GM23338 (cell line): ENCODE measurements around the gene SBK3. TPM values are rescaled to one million over a fixed set of nuclear protein-coding genes. Genes with fewer than 3 reads are reported as not detected.

Source experiments
- ATAC-seq: fragments of 200-7000 bp; cut with Tn5 transposase; 3 replicates; pipeline ENCODE4 v1.9.1; 2020
- DNase-seq: peaks from one replicate; pipeline ENCODE4 v3.0.0-alpha.2; 2015; ENCODE audit warnings: low spot score
- H2AFZ ChIP-seq: fragments of 200-600 bp; sonication (generic); 2 replicates; pipeline ENCODE4 v1.8.0; 2016; ENCODE audit warnings: antibody characterized with exemption, mild to moderate bottlenecking, moderate library complexity
- H3F3A ChIP-seq: fragments of 200-600 bp; sonication (generic); replicated peaks from 2 replicates; pipeline ENCODE4 v1.8.0; 2017; ENCODE audit warnings: antibody characterized with exemption, mixed run types, low read depth
- H3K27ac ChIP-seq: fragments of 200-600 bp; sonication (generic); 2 replicates; pipeline ENCODE4 v1.6.1; 2016; ENCODE audit warnings: low read depth
- H3K27me3 ChIP-seq: fragments of 200-600 bp; sonication (generic); 2 replicates; pipeline ENCODE4 v1.8.0; 2016; ENCODE audit warnings: mild to moderate bottlenecking, mixed run types, moderate library complexity; ENCODE audit not compliant: insufficient read depth
- H3K36me3 ChIP-seq: fragments of 200-600 bp; sonication (generic); 2 replicates; pipeline ENCODE4 v1.8.0; 2016; ENCODE audit warnings: mild to moderate bottlenecking; ENCODE audit not compliant: insufficient read depth
- H3K4me1 ChIP-seq: fragments of 200-600 bp; sonication (generic); 2 replicates; pipeline ENCODE4 v1.8.0; 2016; ENCODE audit warnings: mild to moderate bottlenecking, moderate library complexity; ENCODE audit not compliant: insufficient read depth
- H3K4me2 ChIP-seq: fragments of 200-600 bp; sonication (generic); 2 replicates; pipeline ENCODE4 v1.7.1; 2017; ENCODE audit warnings: mixed run types
- H3K4me3 ChIP-seq: fragments of 200-600 bp; sonication (generic); 2 replicates; pipeline ENCODE4 v1.6.1; 2016; ENCODE audit warnings: mixed run types
- H3K79me2 ChIP-seq: fragments of 200-600 bp; sonication (generic); replicated peaks from 2 replicates; pipeline ENCODE4 v1.8.0; 2017; ENCODE audit warnings: mild to moderate bottlenecking; ENCODE audit not compliant: insufficient read depth
- H3K9me2 ChIP-seq: fragments of 200-600 bp; sonication (generic); 2 replicates; pipeline ENCODE4 v1.8.0; 2017; ENCODE audit not compliant: insufficient read depth
- H4K20me1 ChIP-seq: fragments of 200-600 bp; sonication (generic); replicated peaks from 2 replicates; pipeline ENCODE4 v1.8.0; 2017; ENCODE audit warnings: mild to moderate bottlenecking; ENCODE audit not compliant: insufficient read depth
- H3K27ac Mint-ChIP-seq: 2 replicates; pipeline ENCODE4 v1.8.0; 2020; ENCODE audit warnings: inconsistent platforms, mild to moderate bottlenecking, moderate library complexity, mixed read lengths
- H3K27me3 Mint-ChIP-seq: 3 replicates; pipeline ENCODE4 v1.8.0; 2022; ENCODE audit warnings: low read depth, mild to moderate bottlenecking, moderate library complexity, mixed read lengths, inconsistent platforms; ENCODE audit not compliant: insufficient read depth, poor library complexity
- H3K36me3 Mint-ChIP-seq: 3 replicates; pipeline ENCODE4 v1.8.0; 2021; ENCODE audit warnings: low read depth, mild to moderate bottlenecking, inconsistent platforms, moderate library complexity, mixed read lengths
- H3K4me1 Mint-ChIP-seq: 3 replicates; pipeline ENCODE4 v1.8.0; 2020; ENCODE audit warnings: mild to moderate bottlenecking, inconsistent platforms, mixed read lengths
- H3K4me3 Mint-ChIP-seq: 3 replicates; pipeline ENCODE4 v1.8.0; 2021; ENCODE audit warnings: moderate library complexity, mild to moderate bottlenecking, inconsistent platforms, mixed read lengths
- H3K9me3 Mint-ChIP-seq: 3 replicates; pipeline ENCODE4 v1.8.0; 2020; ENCODE audit warnings: moderate library complexity, mild to moderate bottlenecking, inconsistent platforms, mixed read lengths
- CREB1 ChIP-seq: fragments of 250-450 bp; sonication (Bioruptor Pico); IDR thresholded peaks from 2 replicates; pipeline ENCODE4 v1.5.0; 2020; ENCODE audit warnings: low read depth, mild to moderate bottlenecking, moderate library complexity
- EZH2 ChIP-seq: fragments of 200-600 bp; sonication (generic); IDR thresholded peaks from one replicate; pipeline ENCODE4 v1.8.0; 2017; ENCODE audit warnings: antibody characterized with exemption, mild to moderate bottlenecking, low read depth; ENCODE audit not compliant: unreplicated experiment
- EZH2phosphoT487 ChIP-seq: fragments of 200-600 bp; sonication (generic); IDR thresholded peaks from one replicate; pipeline ENCODE4 v1.8.1; 2018; ENCODE audit warnings: antibody characterized with exemption; ENCODE audit not compliant: unreplicated experiment
- JUNB ChIP-seq: IDR thresholded peaks from one replicate; pipeline ENCODE4 v1.6.1; 2016; ENCODE audit warnings: antibody characterized with exemption; ENCODE audit not compliant: unreplicated experiment
- NANOG ChIP-seq: IDR thresholded peaks from 2 replicates; pipeline ENCODE4 v1.6.1; 2016; ENCODE audit warnings: antibody characterized with exemption, borderline replicate concordance
- POLR2AphosphoS5 ChIP-seq: IDR thresholded peaks from 2 replicates; pipeline ENCODE4 v1.6.1; 2016; ENCODE audit warnings: antibody characterized with exemption, low read depth
- STAT1 ChIP-seq: IDR thresholded peaks from one replicate; pipeline ENCODE4 v1.6.1; 2016; ENCODE audit warnings: antibody characterized with exemption; ENCODE audit not compliant: unreplicated experiment
- ZNF114 ChIP-seq: fragments of 250-450 bp; sonication (Bioruptor Pico); IDR thresholded peaks from 2 replicates; pipeline ENCODE4 v1.5.0; 2020; ENCODE audit warnings: mild to moderate bottlenecking, moderate library complexity
- ZNF331 ChIP-seq: fragments of 250-450 bp; sonication (Bioruptor Pico); IDR thresholded peaks from 2 replicates; pipeline ENCODE4 v1.5.0; 2020; ENCODE audit warnings: low read depth, mild to moderate bottlenecking, moderate library complexity
- polyA plus RNA-seq: library from polyadenylated mRNA; unstranded; fragments of >200 nt; fragmentation: Nextera tagmentation; extraction: Ambion mirVana; gene quantifications from 2 replicates; pipeline ENCODE4 v1.2.1, GENCODE V29; 2016
- total RNA-seq: library from RNA; depleted of rRNA; stranded (reverse); fragments of >200 nt; shearing (Covaris generic); gene quantifications from 2 replicates; pipeline ENCODE4 v1.2.3, GENCODE V29; 2014
- TF ChIP-seq, protein P1 (sequence below): fragments of 250-450 bp; sonication (Bioruptor Pico); IDR thresholded peaks from 2 replicates; pipeline ENCODE4 v1.5.0; 2020; ENCODE audit warnings: mild to moderate bottlenecking, moderate library complexity
- TF ChIP-seq, protein P2 (sequence below), 2 experiments: fragments of 200-600 bp in 1 of 2; sonication (generic) in 1 of 2; conservative IDR thresholded peaks; 2 replicates each; pipeline versions ENCODE4 v1.5.1 to v1.6.1; 2016 to 2017; ENCODE audit warnings: antibody characterized with exemption in 2 of 2, low read depth in 2 of 2, mild to moderate bottlenecking in 2 of 2, moderate library complexity in 1 of 2
- TF ChIP-seq, protein P3 (sequence below): IDR thresholded peaks from one replicate; pipeline ENCODE4 v1.6.1; 2018; ENCODE audit warnings: antibody characterized with exemption; ENCODE audit not compliant: unreplicated experiment
- TF ChIP-seq, protein P4 (sequence below): IDR thresholded peaks from 2 replicates; pipeline ENCODE4 v1.6.1; 2016; ENCODE audit warnings: antibody characterized with exemption

The SBK3 gene
- total and polyA plus RNA-seq, 2 experiments from 2014 or later: 0.27 to 0.94 TPM

DNA sequence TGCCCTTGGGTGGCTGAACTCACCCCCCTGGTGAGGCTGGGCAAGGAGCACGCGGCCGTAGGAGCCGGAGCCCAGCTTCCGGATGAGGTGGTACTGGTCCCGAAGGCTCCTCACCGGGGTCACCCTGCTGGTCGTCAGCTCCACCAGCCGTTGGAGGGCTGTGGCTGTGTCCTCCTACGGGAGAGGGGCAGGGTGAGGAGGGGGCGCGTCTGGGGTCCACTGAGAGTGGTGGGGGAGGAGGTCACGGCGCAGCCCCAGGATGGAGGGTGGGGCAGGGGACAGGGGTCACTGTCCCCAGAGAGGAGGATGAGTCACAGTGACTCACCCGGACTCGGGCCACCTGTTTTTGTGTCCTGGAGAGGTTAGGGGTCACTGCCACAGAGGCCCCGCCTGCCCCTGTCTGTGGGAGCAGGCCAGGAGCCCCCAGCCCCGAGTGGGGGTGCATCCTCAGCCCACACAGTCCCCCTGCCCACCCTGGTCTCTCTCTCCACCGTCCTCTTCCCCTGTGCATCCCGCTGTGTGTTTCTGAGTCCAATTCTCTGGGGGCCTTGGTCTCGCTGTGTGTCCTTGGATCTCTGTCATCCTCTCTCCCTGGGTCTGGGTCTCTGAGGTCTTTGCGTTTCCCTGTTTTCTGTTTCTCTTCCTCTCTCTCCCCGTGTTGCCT, 435 bp downstream of the SBK3 start:
- Mint-ChIP-seq H3K9me3 (peaks cover 6% of the 10 kb centered on the region), H3K27me3 (peaks cover 13% of the 10 kb centered on the region), H3K4me1 (peaks cover 25% of the 10 kb centered on the region), H3K4me3 (no peak overlapping the region), H3K36me3 (no peaks in the 10 kb centered on the region; the same call in 2 of the 3 replicates), H3K27ac (no peak overlapping the region)
- no peak for DNase-seq
- Histone ChIP-seq H2AFZ (peak overlapping the region; percentile 43; the same call in 1 of the 2 replicates), H3K9me2 (peaks cover 5% of the 10 kb centered on the region; the same call in 1 of the 2 replicates), H3K4me3 (no peak overlapping the region), H3K4me2 (no peak overlapping the region), H3K79me2 (no peaks in the 10 kb centered on the region), H3K4me1 (no peaks in the 10 kb centered on the region), H3K27ac (no peak overlapping the region), H4K20me1 (no peaks in the 10 kb centered on the region), H3K36me3 (no peaks in the 10 kb centered on the region), H3K27me3 (no peaks in the 10 kb centered on the region), H3F3A (no peaks in the 10 kb centered on the region)
- TF ChIP-seq, protein P1, sequence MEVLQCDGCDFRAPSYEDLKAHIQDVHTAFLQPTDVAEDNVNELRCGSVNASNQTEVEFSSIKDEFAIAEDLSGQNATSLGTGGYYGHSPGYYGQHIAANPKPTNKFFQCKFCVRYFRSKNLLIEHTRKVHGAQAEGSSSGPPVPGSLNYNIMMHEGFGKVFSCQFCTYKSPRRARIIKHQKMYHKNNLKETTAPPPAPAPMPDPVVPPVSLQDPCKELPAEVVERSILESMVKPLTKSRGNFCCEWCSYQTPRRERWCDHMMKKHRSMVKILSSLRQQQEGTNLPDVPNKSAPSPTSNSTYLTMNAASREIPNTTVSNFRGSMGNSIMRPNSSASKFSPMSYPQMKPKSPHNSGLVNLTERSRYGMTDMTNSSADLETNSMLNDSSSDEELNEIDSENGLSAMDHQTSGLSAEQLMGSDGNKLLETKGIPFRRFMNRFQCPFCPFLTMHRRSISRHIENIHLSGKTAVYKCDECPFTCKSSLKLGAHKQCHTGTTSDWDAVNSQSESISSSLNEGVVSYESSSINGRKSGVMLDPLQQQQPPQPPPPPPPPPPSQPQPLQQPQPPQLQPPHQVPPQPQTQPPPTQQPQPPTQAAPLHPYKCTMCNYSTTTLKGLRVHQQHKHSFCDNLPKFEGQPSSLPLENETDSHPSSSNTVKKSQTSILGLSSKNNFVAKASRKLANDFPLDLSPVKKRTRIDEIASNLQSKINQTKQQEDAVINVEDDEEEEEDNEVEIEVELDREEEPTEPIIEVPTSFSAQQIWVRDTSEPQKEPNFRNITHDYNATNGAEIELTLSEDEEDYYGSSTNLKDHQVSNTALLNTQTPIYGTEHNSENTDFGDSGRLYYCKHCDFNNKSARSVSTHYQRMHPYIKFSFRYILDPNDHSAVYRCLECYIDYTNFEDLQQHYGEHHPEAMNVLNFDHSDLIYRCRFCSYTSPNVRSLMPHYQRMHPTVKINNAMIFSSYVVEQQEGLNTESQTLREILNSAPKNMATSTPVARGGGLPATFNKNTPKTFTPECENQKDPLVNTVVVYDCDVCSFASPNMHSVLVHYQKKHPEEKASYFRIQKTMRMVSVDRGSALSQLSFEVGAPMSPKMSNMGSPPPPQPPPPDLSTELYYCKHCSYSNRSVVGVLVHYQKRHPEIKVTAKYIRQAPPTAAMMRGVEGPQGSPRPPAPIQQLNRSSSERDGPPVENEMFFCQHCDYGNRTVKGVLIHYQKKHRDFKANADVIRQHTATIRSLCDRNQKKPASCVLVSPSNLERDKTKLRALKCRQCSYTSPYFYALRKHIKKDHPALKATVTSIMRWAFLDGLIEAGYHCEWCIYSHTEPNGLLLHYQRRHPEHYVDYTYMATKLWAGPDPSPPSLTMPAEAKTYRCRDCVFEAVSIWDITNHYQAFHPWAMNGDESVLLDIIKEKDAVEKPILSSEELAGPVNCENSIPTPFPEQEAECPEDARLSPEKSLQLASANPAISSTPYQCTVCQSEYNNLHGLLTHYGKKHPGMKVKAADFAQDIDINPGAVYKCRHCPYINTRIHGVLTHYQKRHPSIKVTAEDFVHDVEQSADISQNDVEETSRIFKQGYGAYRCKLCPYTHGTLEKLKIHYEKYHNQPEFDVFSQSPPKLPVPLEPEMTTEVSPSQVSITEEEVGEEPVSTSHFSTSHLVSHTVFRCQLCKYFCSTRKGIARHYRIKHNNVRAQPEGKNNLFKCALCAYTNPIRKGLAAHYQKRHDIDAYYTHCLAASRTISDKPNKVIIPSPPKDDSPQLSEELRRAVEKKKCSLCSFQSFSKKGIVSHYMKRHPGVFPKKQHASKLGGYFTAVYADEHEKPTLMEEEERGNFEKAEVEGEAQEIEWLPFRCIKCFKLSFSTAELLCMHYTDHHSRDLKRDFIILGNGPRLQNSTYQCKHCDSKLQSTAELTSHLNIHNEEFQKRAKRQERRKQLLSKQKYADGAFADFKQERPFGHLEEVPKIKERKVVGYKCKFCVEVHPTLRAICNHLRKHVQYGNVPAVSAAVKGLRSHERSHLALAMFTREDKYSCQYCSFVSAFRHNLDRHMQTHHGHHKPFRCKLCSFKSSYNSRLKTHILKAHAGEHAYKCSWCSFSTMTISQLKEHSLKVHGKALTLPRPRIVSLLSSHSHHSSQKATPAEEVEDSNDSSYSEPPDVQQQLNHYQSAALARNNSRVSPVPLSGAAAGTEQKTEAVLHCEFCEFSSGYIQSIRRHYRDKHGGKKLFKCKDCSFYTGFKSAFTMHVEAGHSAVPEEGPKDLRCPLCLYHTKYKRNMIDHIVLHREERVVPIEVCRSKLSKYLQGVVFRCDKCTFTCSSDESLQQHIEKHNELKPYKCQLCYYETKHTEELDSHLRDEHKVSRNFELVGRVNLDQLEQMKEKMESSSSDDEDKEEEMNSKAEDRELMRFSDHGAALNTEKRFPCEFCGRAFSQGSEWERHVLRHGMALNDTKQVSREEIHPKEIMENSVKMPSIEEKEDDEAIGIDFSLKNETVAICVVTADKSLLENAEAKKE: no peak
- TF ChIP-seq, protein P2, sequence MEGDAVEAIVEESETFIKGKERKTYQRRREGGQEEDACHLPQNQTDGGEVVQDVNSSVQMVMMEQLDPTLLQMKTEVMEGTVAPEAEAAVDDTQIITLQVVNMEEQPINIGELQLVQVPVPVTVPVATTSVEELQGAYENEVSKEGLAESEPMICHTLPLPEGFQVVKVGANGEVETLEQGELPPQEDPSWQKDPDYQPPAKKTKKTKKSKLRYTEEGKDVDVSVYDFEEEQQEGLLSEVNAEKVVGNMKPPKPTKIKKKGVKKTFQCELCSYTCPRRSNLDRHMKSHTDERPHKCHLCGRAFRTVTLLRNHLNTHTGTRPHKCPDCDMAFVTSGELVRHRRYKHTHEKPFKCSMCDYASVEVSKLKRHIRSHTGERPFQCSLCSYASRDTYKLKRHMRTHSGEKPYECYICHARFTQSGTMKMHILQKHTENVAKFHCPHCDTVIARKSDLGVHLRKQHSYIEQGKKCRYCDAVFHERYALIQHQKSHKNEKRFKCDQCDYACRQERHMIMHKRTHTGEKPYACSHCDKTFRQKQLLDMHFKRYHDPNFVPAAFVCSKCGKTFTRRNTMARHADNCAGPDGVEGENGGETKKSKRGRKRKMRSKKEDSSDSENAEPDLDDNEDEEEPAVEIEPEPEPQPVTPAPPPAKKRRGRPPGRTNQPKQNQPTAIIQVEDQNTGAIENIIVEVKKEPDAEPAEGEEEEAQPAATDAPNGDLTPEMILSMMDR (conservative IDR thresholded peaks at IDR 0.05; ENCODE audit: low read depth in 2 of 2): no peak
- TF ChIP-seq, protein P3, sequence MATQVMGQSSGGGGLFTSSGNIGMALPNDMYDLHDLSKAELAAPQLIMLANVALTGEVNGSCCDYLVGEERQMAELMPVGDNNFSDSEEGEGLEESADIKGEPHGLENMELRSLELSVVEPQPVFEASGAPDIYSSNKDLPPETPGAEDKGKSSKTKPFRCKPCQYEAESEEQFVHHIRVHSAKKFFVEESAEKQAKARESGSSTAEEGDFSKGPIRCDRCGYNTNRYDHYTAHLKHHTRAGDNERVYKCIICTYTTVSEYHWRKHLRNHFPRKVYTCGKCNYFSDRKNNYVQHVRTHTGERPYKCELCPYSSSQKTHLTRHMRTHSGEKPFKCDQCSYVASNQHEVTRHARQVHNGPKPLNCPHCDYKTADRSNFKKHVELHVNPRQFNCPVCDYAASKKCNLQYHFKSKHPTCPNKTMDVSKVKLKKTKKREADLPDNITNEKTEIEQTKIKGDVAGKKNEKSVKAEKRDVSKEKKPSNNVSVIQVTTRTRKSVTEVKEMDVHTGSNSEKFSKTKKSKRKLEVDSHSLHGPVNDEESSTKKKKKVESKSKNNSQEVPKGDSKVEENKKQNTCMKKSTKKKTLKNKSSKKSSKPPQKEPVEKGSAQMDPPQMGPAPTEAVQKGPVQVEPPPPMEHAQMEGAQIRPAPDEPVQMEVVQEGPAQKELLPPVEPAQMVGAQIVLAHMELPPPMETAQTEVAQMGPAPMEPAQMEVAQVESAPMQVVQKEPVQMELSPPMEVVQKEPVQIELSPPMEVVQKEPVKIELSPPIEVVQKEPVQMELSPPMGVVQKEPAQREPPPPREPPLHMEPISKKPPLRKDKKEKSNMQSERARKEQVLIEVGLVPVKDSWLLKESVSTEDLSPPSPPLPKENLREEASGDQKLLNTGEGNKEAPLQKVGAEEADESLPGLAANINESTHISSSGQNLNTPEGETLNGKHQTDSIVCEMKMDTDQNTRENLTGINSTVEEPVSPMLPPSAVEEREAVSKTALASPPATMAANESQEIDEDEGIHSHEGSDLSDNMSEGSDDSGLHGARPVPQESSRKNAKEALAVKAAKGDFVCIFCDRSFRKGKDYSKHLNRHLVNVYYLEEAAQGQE: no peak
- TF ChIP-seq NANOG: no peak
- TF ChIP-seq EZH2phosphoT487: no peak
- no peak for TF ChIP-seq CREB1 (CRISPR knock-in tag)
- TF ChIP-seq STAT1: no peak
- TF ChIP-seq EZH2: no peak
- no peak for TF ChIP-seq ZNF114 (CRISPR knock-in tag)
- TF ChIP-seq, protein P4, sequence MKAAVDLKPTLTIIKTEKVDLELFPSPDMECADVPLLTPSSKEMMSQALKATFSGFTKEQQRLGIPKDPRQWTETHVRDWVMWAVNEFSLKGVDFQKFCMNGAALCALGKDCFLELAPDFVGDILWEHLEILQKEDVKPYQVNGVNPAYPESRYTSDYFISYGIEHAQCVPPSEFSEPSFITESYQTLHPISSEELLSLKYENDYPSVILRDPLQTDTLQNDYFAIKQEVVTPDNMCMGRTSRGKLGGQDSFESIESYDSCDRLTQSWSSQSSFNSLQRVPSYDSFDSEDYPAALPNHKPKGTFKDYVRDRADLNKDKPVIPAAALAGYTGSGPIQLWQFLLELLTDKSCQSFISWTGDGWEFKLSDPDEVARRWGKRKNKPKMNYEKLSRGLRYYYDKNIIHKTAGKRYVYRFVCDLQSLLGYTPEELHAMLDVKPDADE: no peak
- TF ChIP-seq ZNF331 (CRISPR knock-in tag): no peak
- no peak for TF ChIP-seq POLR2AphosphoS5
- TF ChIP-seq JUNB: no peak
- no peak for ATAC-seq
